Measurements from ENCODE around the gene NETO2. TPM values are rescaled to one million over a fixed set of nuclear protein-coding genes. Genes with fewer than 3 reads are reported as not detected.

Gene NETO2
- total and polyA plus RNA-seq, 2 of the 13 experiments (the other 11 are each of a cell fraction or from before 2014, with no cell fraction given): 8.2 to 13.5 TPM

- TF ChIP-seq KIAA2018 (CRISPR knock-in tag; IDR thresholded peaks at IDR 0.05; ENCODE audit: borderline replicate concordance): no peak
- TF ChIP-seq FOXK2 (IDR thresholded peaks at IDR 0.05): no peak
- no peak for TF ChIP-seq ZBTB44 (CRISPR knock-in tag; IDR thresholded peaks at IDR 0.05)
- peak; percentile 81 for TF ChIP-seq NR2F6 (IDR thresholded peaks at IDR 0.05)
- peak; percentile 82 for TF ChIP-seq NR2F6 (CRISPR knock-in tag; IDR thresholded peaks at IDR 0.05)
- TF ChIP-seq ZHX2 (IDR thresholded peaks at IDR 0.05; ENCODE audit: low read depth): no peak
- no peak for TF ChIP-seq ZHX2 (CRISPR knock-in tag; IDR thresholded peaks at IDR 0.05; ENCODE audit: borderline replicate concordance)
- TF ChIP-seq KLF9 (CRISPR knock-in tag; IDR thresholded peaks at IDR 0.05; ENCODE audit: low read depth): no peak
- no peak for TF ChIP-seq ZFP62 (CRISPR knock-in tag; IDR thresholded peaks at IDR 0.05)
- TF ChIP-seq BRCA1 (CRISPR knock-in tag; IDR thresholded peaks at IDR 0.05): 0 out of 2 replicates have a peak, but pooled peaks have one; percentile 41
- no peak for TF ChIP-seq LRRFIP1 (CRISPR knock-in tag; conservative IDR thresholded peaks at IDR 0.05)
- peak in 1 of 2 experiments; percentile 51; a peak in 1 of 4 replicates for TF ChIP-seq NR2F1 (CRISPR knock-in tag; IDR thresholded peaks at IDR 0.05)
These were observed 89.8 kb downstream of the NETO2 start (continued) for GRCh38 chr16:47053895-47054294.

All from HepG2 (cell line).